WI38 (cell line): ENCODE results near the gene CISD2.
"Not testable (repeated sequence)": the region's sequence is repeated elsewhere in the genome, so short reads cannot be mapped to it uniquely, and the experiment has no call there.

Experiments
- H3K4me3 ChIP-seq: 2 replicates; pipeline ENCODE4 v1.5.1; 2011; ENCODE audit warnings: low read depth, mild to moderate bottlenecking, control low read depth, low read length
- CTCF ChIP-seq: IDR thresholded peaks from 2 replicates; pipeline ENCODE4 v1.5.1; 2012; ENCODE audit warnings: low read depth, mild to moderate bottlenecking, control low read depth, low read length

Gene CISD2

GRCh38 chr4:102850370-102850769 lies 18.4 kb upstream of the CISD2 start:
- no peak overlapping the region for H3K4me3 ChIP-seq
- TF ChIP-seq CTCF, result no peak

GRCh38 chr4:102858828-102859464 lies 9.8 kb upstream of the CISD2 start:
- H3K4me3 ChIP-seq, result no peak overlapping the region
- no peak for TF ChIP-seq CTCF

- H3K4me3 ChIP-seq, result no peak overlapping the region
- no peak for TF ChIP-seq CTCF
Observed at GRCh38 chr4:102860611-102861324, 8.0 kb upstream of the CISD2 start.

GRCh38 chr4:102862016-102862415 lies 6.8 kb upstream of the CISD2 start:
- no peak for TF ChIP-seq CTCF
- H3K4me3 ChIP-seq, result no peak overlapping the region

- TF ChIP-seq CTCF, result no peak
- no peak overlapping the region for H3K4me3 ChIP-seq
Observed at GRCh38 chr4:102862747-102863146, 6.0 kb upstream of the CISD2 start.

- H3K4me3 ChIP-seq, result not testable (repeated sequence)
Observed at GRCh38 chr4:102865327-102865726, 3.5 kb upstream of the CISD2 start.

GRCh38 chr4:102867278-102868152 lies 1.3 kb upstream of the CISD2 start:
- TF ChIP-seq CTCF, result no peak
- peak overlapping the region; percentile 73; the same call in 1 of the 2 replicates for H3K4me3 ChIP-seq
